Measurements from ENCODE around the gene MORN1.

The MORN1 gene

GRCh38 chr1:2422523-2422922 is 31.2 kb upstream of the MORN1 start:
- no peak overlapping the region for H3K4me3 ChIP-seq (ENCODE audit: low read depth, low read length)
- DNase-seq (ENCODE audit: low read depth): no peak
- no peak for TF ChIP-seq CTCF (conservative IDR thresholded peaks at IDR 0.05; ENCODE audit: low read depth, low read length)

- no peak for TF ChIP-seq CTCF (conservative IDR thresholded peaks at IDR 0.05; ENCODE audit: low read depth, low read length)
- no peak overlapping the region for H3K4me3 ChIP-seq (ENCODE audit: low read depth, low read length)
- no peak for DNase-seq (ENCODE audit: low read depth)
Observed at GRCh38 chr1:2419416-2419815, 28.1 kb upstream of the MORN1 start.

- H3K4me3 ChIP-seq (ENCODE audit: low read depth, low read length): no peak overlapping the region
- no peak for TF ChIP-seq CTCF (conservative IDR thresholded peaks at IDR 0.05; ENCODE audit: low read depth, low read length)
- no peak for DNase-seq (ENCODE audit: low read depth)
Observed at GRCh38 chr1:2418791-2419320, 27.5 kb upstream of the MORN1 start.

GRCh38 chr1:2417833-2418225 is 26.5 kb upstream of the MORN1 start:
- no peak for DNase-seq (ENCODE audit: low read depth)
- TF ChIP-seq CTCF (conservative IDR thresholded peaks at IDR 0.05; ENCODE audit: low read depth, low read length): no peak

GRCh38 chr1:2417083-2417832 is 25.9 kb upstream of the MORN1 start:
- H3K4me3 ChIP-seq (ENCODE audit: low read depth, low read length): no peak overlapping the region
- no peak for TF ChIP-seq CTCF (conservative IDR thresholded peaks at IDR 0.05; ENCODE audit: low read depth, low read length)
- no peak for DNase-seq (ENCODE audit: low read depth)

More at GRCh38 chr1:2417833-2418225, 26.5 kb upstream of the MORN1 start:
- H3K4me3 ChIP-seq (ENCODE audit: low read depth, low read length): no peak overlapping the region

- no peak overlapping the region for H3K4me3 ChIP-seq (ENCODE audit: low read depth, low read length)
- no peak for DNase-seq (ENCODE audit: low read depth)
- TF ChIP-seq CTCF (conservative IDR thresholded peaks at IDR 0.05; ENCODE audit: low read depth, low read length): no peak
Observed at GRCh38 chr1:2416403-2416802, 25.0 kb upstream of the MORN1 start.

- no peak for TF ChIP-seq CTCF (conservative IDR thresholded peaks at IDR 0.05; ENCODE audit: low read depth, low read length)
- DNase-seq (ENCODE audit: low read depth): no peak
- no peak overlapping the region for H3K4me3 ChIP-seq (ENCODE audit: low read depth, low read length)
Observed at GRCh38 chr1:2415801-2416208, 24.5 kb upstream of the MORN1 start.

Measured in choroid plexus epithelial cell (primary cell).